Colon (tissue), 2 donors: Measurements from ENCODE around the gene BARHL2.

Experiments used
- FAIRE-seq: peaks from 2 replicates; lab custom pipeline; 2012; peaks lifted over from hg19 to GRCh38; lab: Jason Lieb, UNC
- donor health status: control.
- donor health status: control.

BARHL2 gene

GRCh38 chr1:90716552-90717355, at the start of gene BARHL2:
BARHL2 (minus strand) TSS chr1:90717302; CDS start chr1:90717195, 107 bp downstream.
- FAIRE-seq = no peak

- FAIRE-seq = no peak
These were observed 46.8 kb upstream of the BARHL2 start for GRCh38 chr1:90763930-90764329.

- no peak for FAIRE-seq
These were observed 46.4 kb upstream of the BARHL2 start for GRCh38 chr1:90763506-90763905.

GRCh38 chr1:90761781-90762589, 44.9 kb upstream of the BARHL2 start:
- FAIRE-seq = no peak

GRCh38 chr1:90761156-90761555, 44.1 kb upstream of the BARHL2 start:
- FAIRE-seq = no peak

- FAIRE-seq = no peak
These were observed 36.5 kb upstream of the BARHL2 start for GRCh38 chr1:90753556-90753955.

GRCh38 chr1:90748668-90749067, 31.6 kb upstream of the BARHL2 start:
- no peak for FAIRE-seq

GRCh38 chr1:90746857-90747256, 29.8 kb upstream of the BARHL2 start:
- FAIRE-seq = no peak

- FAIRE-seq = no peak
These were observed 28.9 kb upstream of the BARHL2 start for GRCh38 chr1:90745972-90746371.

GRCh38 chr1:90732136-90732535, 15.0 kb upstream of the BARHL2 start:
- no peak for FAIRE-seq

GRCh38 chr1:90731382-90732050, 14.4 kb upstream of the BARHL2 start:
- no peak for FAIRE-seq

GRCh38 chr1:90730243-90731022, 13.3 kb upstream of the BARHL2 start:
- FAIRE-seq = no peak

GRCh38 chr1:90729504-90730242, 12.6 kb upstream of the BARHL2 start:
- FAIRE-seq = no peak

- FAIRE-seq = no peak
These were observed 11.6 kb upstream of the BARHL2 start for GRCh38 chr1:90728502-90729287.

GRCh38 chr1:90727917-90728501, 10.9 kb upstream of the BARHL2 start:
- no peak for FAIRE-seq

GRCh38 chr1:90726986-90727480, 9.9 kb upstream of the BARHL2 start:
- FAIRE-seq = no peak

GRCh38 chr1:90726425-90726985, 9.4 kb upstream of the BARHL2 start:
- FAIRE-seq = no peak

GRCh38 chr1:90725657-90726424, 8.7 kb upstream of the BARHL2 start:
- FAIRE-seq = no peak
